ENCODE results near the gene JAK3. TPM values are rescaled to one million over a fixed set of nuclear protein-coding genes. Genes with fewer than 3 reads are reported as not detected.

JAK3 gene
- total and polyA plus RNA-seq, 2 of the 13 experiments (the other 11 are each of a cell fraction or from before 2014, with no cell fraction given), result 3.4 to 18.6 TPM

GRCh38 chr19:17859533-17860330, 11.9 kb upstream of the JAK3 start, which contains the start of gene RPL18A (continued):
- TF ChIP-seq, protein P1, sequence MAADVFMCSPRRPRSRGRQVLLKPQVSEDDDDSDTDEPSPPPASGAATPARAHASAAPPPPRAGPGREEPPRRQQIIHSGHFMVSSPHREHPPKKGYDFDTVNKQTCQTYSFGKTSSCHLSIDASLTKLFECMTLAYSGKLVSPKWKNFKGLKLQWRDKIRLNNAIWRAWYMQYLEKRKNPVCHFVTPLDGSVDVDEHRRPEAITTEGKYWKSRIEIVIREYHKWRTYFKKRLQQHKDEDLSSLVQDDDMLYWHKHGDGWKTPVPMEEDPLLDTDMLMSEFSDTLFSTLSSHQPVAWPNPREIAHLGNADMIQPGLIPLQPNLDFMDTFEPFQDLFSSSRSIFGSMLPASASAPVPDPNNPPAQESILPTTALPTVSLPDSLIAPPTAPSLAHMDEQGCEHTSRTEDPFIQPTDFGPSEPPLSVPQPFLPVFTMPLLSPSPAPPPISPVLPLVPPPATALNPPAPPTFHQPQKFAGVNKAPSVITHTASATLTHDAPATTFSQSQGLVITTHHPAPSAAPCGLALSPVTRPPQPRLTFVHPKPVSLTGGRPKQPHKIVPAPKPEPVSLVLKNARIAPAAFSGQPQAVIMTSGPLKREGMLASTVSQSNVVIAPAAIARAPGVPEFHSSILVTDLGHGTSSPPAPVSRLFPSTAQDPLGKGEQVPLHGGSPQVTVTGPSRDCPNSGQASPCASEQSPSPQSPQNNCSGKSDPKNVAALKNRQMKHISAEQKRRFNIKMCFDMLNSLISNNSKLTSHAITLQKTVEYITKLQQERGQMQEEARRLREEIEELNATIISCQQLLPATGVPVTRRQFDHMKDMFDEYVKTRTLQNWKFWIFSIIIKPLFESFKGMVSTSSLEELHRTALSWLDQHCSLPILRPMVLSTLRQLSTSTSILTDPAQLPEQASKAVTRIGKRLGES (CRISPR knock-in tag; IDR thresholded peaks at IDR 0.05; ENCODE audit: borderline replicate concordance), result no peak
- TF ChIP-seq, protein P2, sequence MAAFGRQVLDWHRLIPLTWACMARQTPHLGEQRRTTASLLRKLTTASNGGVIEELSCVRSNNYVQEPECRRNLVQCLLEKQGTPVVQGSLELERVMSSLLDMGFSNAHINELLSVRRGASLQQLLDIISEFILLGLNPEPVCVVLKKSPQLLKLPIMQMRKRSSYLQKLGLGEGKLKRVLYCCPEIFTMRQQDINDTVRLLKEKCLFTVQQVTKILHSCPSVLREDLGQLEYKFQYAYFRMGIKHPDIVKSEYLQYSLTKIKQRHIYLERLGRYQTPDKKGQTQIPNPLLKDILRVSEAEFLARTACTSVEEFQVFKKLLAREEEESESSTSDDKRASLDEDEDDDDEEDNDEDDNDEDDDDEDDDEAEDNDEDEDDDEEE (CRISPR knock-in tag; IDR thresholded peaks at IDR 0.05), result peak; percentile 71; the same call in 1 of the 2 replicates
- no peak for TF ChIP-seq ZNF30 (CRISPR knock-in tag; IDR thresholded peaks at IDR 0.05)
- TF ChIP-seq ZNF331 (CRISPR knock-in tag; IDR thresholded peaks at IDR 0.05), result peak; percentile 70
- TF ChIP-seq, protein P3, sequence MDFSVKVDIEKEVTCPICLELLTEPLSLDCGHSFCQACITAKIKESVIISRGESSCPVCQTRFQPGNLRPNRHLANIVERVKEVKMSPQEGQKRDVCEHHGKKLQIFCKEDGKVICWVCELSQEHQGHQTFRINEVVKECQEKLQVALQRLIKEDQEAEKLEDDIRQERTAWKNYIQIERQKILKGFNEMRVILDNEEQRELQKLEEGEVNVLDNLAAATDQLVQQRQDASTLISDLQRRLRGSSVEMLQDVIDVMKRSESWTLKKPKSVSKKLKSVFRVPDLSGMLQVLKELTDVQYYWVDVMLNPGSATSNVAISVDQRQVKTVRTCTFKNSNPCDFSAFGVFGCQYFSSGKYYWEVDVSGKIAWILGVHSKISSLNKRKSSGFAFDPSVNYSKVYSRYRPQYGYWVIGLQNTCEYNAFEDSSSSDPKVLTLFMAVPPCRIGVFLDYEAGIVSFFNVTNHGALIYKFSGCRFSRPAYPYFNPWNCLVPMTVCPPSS (IDR thresholded peaks at IDR 0.05), result no peak
- TF ChIP-seq SRSF9 (IDR thresholded peaks at IDR 0.05; ENCODE audit: borderline replicate concordance, insufficient read depth, low read depth, low read length, poor library complexity, severe bottlenecking), result no peak
- TF ChIP-seq ZNF296 (CRISPR knock-in tag; conservative IDR thresholded peaks at IDR 0.05), result no peak
- no peak for TF ChIP-seq ATF7 (IDR thresholded peaks at IDR 0.05)
- TF ChIP-seq ATF7 (CRISPR knock-in tag; IDR thresholded peaks at IDR 0.05), result no peak
- TF ChIP-seq THRA (CRISPR knock-in tag; IDR thresholded peaks at IDR 0.05; ENCODE audit: borderline replicate concordance), result peak; percentile 1; the same call in 1 of the 2 replicates
- TF ChIP-seq ZNF557 (CRISPR knock-in tag; IDR thresholded peaks at IDR 0.05), result no peak
- TF ChIP-seq ARID2 (CRISPR knock-in tag; IDR thresholded peaks at IDR 0.05; ENCODE audit: borderline replicate concordance), result no peak
- TF ChIP-seq ZNF616 (CRISPR knock-in tag; IDR thresholded peaks at IDR 0.05; ENCODE audit: low read depth), result no peak
- no peak; the same call in 1 of the 2 replicates for TF ChIP-seq ZNF441 (CRISPR knock-in tag; IDR thresholded peaks at IDR 0.05; ENCODE audit: borderline replicate concordance)
- no peak for TF ChIP-seq NKX3-1 (CRISPR knock-in tag; IDR thresholded peaks at IDR 0.05)
- no peak for TF ChIP-seq RFX1 (IDR thresholded peaks at IDR 0.05)
- peak; percentile 56 for TF ChIP-seq HNF1B (CRISPR knock-in tag; IDR thresholded peaks at IDR 0.05)
- no peak for TF ChIP-seq ZNF256 (CRISPR knock-in tag; conservative IDR thresholded peaks at IDR 0.05)
- no peak for TF ChIP-seq EZH2 (conservative IDR thresholded peaks at IDR 0.05; ENCODE audit: low read depth, low read length)
- no peak for TF ChIP-seq ZNF3 (CRISPR knock-in tag; IDR thresholded peaks at IDR 0.05)
